ENCODE measurements around the gene B3GNT7.
"Not testable (repeated sequence)": the region's sequence is repeated elsewhere in the genome, so short reads cannot be mapped to it uniquely, and the experiment has no call there.

Gene B3GNT7

GRCh38 chr2:231430437-231430836, 34.9 kb downstream of the B3GNT7 start:
- DNase-seq, result not testable (repeated sequence)

DNA sequence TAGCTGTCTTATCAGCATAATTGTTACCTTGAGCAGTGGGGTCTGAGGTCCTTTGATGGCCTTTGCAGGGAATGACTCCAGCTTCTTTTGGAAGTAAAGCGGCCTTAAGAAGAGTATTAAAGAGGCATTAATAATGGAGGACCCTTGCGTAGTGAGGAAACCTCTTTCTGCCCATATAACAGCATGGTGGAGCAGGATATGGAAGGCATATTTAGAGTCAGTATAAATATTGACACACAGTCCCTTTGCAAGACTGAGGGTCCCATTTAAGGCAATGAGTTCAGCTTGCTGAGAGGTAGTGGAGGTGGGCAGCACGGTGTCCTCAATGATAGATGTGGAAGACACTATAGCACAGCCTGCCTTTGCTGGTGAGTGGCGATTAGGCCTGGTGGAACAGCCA, 36.1 kb downstream of the B3GNT7 start:
- DNase-seq, result no peak

- DNase-seq, result no peak
These were observed 38.5 kb downstream of the B3GNT7 start for GRCh38 chr2:231433990-231434389.

DNA sequence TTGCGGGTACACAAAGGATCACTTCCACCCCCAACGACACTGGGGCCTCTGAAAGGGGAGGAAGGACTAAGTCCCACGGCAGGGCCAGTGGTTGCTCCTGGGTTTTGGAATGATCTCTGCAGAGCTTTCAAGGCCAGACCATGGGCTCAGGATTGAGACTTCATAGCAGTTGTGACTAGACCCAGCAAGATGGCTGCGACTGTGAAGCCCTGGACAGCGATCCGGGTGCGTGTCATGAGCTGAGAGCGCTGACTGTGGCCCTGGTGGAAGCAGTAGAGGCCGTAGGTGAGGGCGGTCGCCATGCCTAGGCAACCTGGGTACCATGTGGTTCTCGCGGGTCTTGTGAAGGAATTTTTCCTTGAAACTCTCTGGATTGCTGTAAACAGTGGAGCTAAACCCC, 41.4 kb downstream of the B3GNT7 start:
- DNase-seq, result no peak

- DNase-seq, result no peak
These were observed 54.1 kb downstream of the B3GNT7 start for GRCh38 chr2:231449503-231450054.

GRCh38 chr2:231450548-231450989, 55.1 kb downstream of the B3GNT7 start:
- no peak for DNase-seq

Data from NCI-H748 treated with DMSO at 0.1 percent for 48 hours (cell line).